NCI-H1694 treated with DMSO at 0.1 percent for 48 hours (cell line): ENCODE measurements around the gene NECAB2.

Source experiments
- DNase-seq: peaks from one replicate; lab custom pipeline; 2025; lab: John Stamatoyannopoulos, UW

NECAB2 gene

GRCh38 chr16:84045818-84046470 lies 77.9 kb downstream of the NECAB2 start:
- no peak for DNase-seq

- DNase-seq: no peak
These were observed 79.2 kb downstream of the NECAB2 start for GRCh38 chr16:84047206-84047605.

GRCh38 chr16:84047626-84048025 lies 79.6 kb downstream of the NECAB2 start:
- no peak for DNase-seq

- DNase-seq: no peak
These were observed 80.2 kb downstream of the NECAB2 start for GRCh38 chr16:84048270-84048669.

- no peak for DNase-seq
These were observed 80.8 kb downstream of the NECAB2 start for GRCh38 chr16:84048871-84049270.

GRCh38 chr16:84049403-84050060 lies 81.5 kb downstream of the NECAB2 start:
- no peak for DNase-seq

- DNase-seq: no peak
These were observed 82.3 kb downstream of the NECAB2 start for GRCh38 chr16:84050316-84050715.

- DNase-seq: no peak
These were observed 84.1 kb downstream of the NECAB2 start for GRCh38 chr16:84052071-84052622.
